Measurements from ENCODE around the gene TOR1B. TPM values are rescaled to one million over a fixed set of nuclear protein-coding genes. Genes with fewer than 3 reads are reported as not detected.

Gene TOR1B
- total and polyA plus RNA-seq, 2 of the 4 experiments (the other 2 are of a cell fraction): 15.6 to 21.0 TPM

GRCh38 chr9:129851821-129852220, 48.8 kb downstream of the TOR1B start:
- no peak overlapping the region for H2BK15ac ChIP-seq (ENCODE audit: low read depth, low read length)
- H3K9me1 ChIP-seq (ENCODE audit: insufficient read depth, low read length): peaks cover 3% of the 10 kb centered on the region; the same call in 1 of the 2 replicates
- H3K9ac ChIP-seq (ENCODE audit: low read depth, low read length): no peak overlapping the region
- ATAC-seq (ENCODE audit: low read depth): no peak
- no peak overlapping the region for H3K23ac ChIP-seq (ENCODE audit: low read depth, low read length)
- in situ Hi-C loops (cut with MboI; ENCODE audit: low sequenced_read_pairs) (no loop called here), dilution Hi-C loops (cut with HindIII; ENCODE audit: low sequenced_read_pairs, unreplicated experiment) (no loop called here), intact Hi-C loops (cut with micrococcal nuclease) (no loop called here)
- H4K91ac ChIP-seq (ENCODE audit: insufficient read depth, low read depth, low read length): no peak overlapping the region
- H3K27ac ChIP-seq (ENCODE audit: insufficient read depth, low read length): no peak overlapping the region
- BruUV-seq (replicated peaks): no TSS peak
- no peak overlapping the region for H3K18ac ChIP-seq (ENCODE audit: low read depth, low read length)
- no peak overlapping the region for H2BK5ac ChIP-seq (ENCODE audit: low read depth, low read length, poor library complexity, severe bottlenecking)
- no peak overlapping the region for H2AFZ ChIP-seq (replicated peaks; ENCODE audit: low read length, poor library complexity)
- no peak overlapping the region for H3K4me3 ChIP-seq (ENCODE audit: insufficient read depth, low read depth, low read length)
- ChIA-PET CTCF (no interaction called here), POLR2A (ENCODE audit: unreplicated experiment) (no interaction called here)
- H2AK5ac ChIP-seq (ENCODE audit: low read depth, low read length): no peak overlapping the region
- no peak overlapping the region for H3K4me2 ChIP-seq (ENCODE audit: low read depth, low read length)
- H3K14ac ChIP-seq (replicated peaks; ENCODE audit: low read depth, low read length): no peak overlapping the region
- DNase-seq: no peak
- WGBS, 2 experiments (ENCODE audit: extremely low coverage in 2 of 2, insufficient read length in 1 of 2): 64% methylated on average over 4 of the region's 5 CpGs; no CpG with 5 or more reads in 1 of the 2 experiments
- no peak overlapping the region for H4K5ac ChIP-seq (ENCODE audit: low read depth, low read length)
- H4K20me1 ChIP-seq (ENCODE audit: insufficient read depth, low read length): peaks cover 4% of the 10 kb centered on the region; the same call in 1 of the 2 replicates
- peaks cover 35% of the 10 kb centered on the region for H3K36me3 ChIP-seq (ENCODE audit: control insufficient read depth, insufficient read depth, low read length)
- no peak overlapping the region for H2BK120ac ChIP-seq (ENCODE audit: low read depth, low read length)
- no peaks in the 10 kb centered on the region for H3K4me1 ChIP-seq (ENCODE audit: control insufficient read depth, insufficient read depth, low read length)
- H3K79me1 ChIP-seq (ENCODE audit: low read depth in 1 of 2, low read length in 2 of 2): 0 out of 4 replicates have a peak, but pooled peaks cover 0 to 3% of the 10 kb centered on the region in 2 experiments
- H4K8ac ChIP-seq (ENCODE audit: low read depth in 2 of 2, low read length in 2 of 2): no peak overlapping the region
- no peaks in the 10 kb centered on the region for H3K27me3 ChIP-seq (ENCODE audit: control insufficient read depth, insufficient read depth, low read length)
- no peak overlapping the region for H2BK20ac ChIP-seq (ENCODE audit: low read depth, low read length)
- H2AK9ac ChIP-seq (replicated peaks; ENCODE audit: low read depth, low read length, poor library complexity): no peak overlapping the region
- H3K56ac ChIP-seq (ENCODE audit: extremely low read depth, insufficient read depth, low read length): no peak overlapping the region
- H3K9me3 ChIP-seq (ENCODE audit: control insufficient read depth, insufficient read depth, low read length): no peaks in the 10 kb centered on the region
- no peak overlapping the region for H3K4ac ChIP-seq (ENCODE audit: low read depth, low read length)
- TF ChIP-seq USF2 (IDR thresholded peaks at IDR 0.05; ENCODE audit: low read depth, low read length): no peak
- no peak for TF ChIP-seq RFX5 (IDR thresholded peaks at IDR 0.05; ENCODE audit: low read depth, low read length)

Measured in IMR-90 (cell line).